WTC11 (cell line): ENCODE measurements around the gene UNC79. TPM values are rescaled to one million over a fixed set of nuclear protein-coding genes. Genes with fewer than 3 reads are reported as not detected.

Source experiments
- ATAC-seq: fragments of 200-7000 bp; cut with Tn5 transposase; 2 replicates; pipeline ENCODE4 v1.10.0; 2021; ENCODE audit warnings: mild to moderate bottlenecking, moderate library complexity
- CTCF ChIA-PET: fragments of 300-600 bp; sonication (Branson Sonifier 250); formaldehyde crosslinking; loops from one replicate; lab custom pipeline; 2021; ENCODE audit warnings: antibody characterized with exemption; lab: Charles Lee
- POLR2A ChIA-PET: fragments of 350-600 bp; sonication (Branson Sonifier 250); formaldehyde crosslinking; loops from one replicate; lab custom pipeline; 2021; ENCODE audit warnings: antibody characterized with exemption; lab: Charles Lee
- DNase-seq: peaks from one replicate; pipeline ENCODE4 v3.0.0; 2021; ENCODE audit warnings: low spot score
- H3K27ac Mint-ChIP-seq: 2 replicates; pipeline ENCODE4 v1.8.0; 2021; ENCODE audit warnings: mixed read lengths
- H3K27me3 Mint-ChIP-seq: 2 replicates; pipeline ENCODE4 v1.8.0; 2021; ENCODE audit warnings: low read depth, mild to moderate bottlenecking, moderate library complexity, mixed read lengths
- H3K36me3 Mint-ChIP-seq: 2 replicates; pipeline ENCODE4 v1.8.0; 2021; ENCODE audit warnings: mixed read lengths
- H3K4me1 Mint-ChIP-seq: 2 replicates; pipeline ENCODE4 v1.8.0; 2022; ENCODE audit warnings: mixed read lengths
- H3K4me3 Mint-ChIP-seq: 2 replicates; pipeline ENCODE4 v1.8.0; 2021; ENCODE audit warnings: mild to moderate bottlenecking, moderate library complexity, mixed read lengths
- H3K9me3 Mint-ChIP-seq: 2 replicates; pipeline ENCODE4 v1.8.0; 2021; ENCODE audit warnings: mixed read lengths
- ATF1 ChIP-seq: sonication (generic); formaldehyde crosslinking; IDR thresholded peaks from 2 replicates; pipeline ENCODE4 v1.8.1; 2023; ENCODE audit warnings: mild to moderate bottlenecking, moderate library complexity, missing genetic modification reagents
- CBFB ChIP-seq: sonication (generic); formaldehyde crosslinking; IDR thresholded peaks from 2 replicates; pipeline ENCODE4 v1.8.1; 2022; ENCODE audit warnings: mild to moderate bottlenecking, low read depth, missing genetic modification reagents
- CREM ChIP-seq: sonication (generic); formaldehyde crosslinking; IDR thresholded peaks from 2 replicates; pipeline ENCODE4 v1.8.1; 2022; ENCODE audit warnings: mild to moderate bottlenecking, missing genetic modification reagents, moderate library complexity
- GABPB1 ChIP-seq: sonication (generic); formaldehyde crosslinking; IDR thresholded peaks from 2 replicates; pipeline ENCODE4 v1.8.1; 2023; ENCODE audit warnings: mild to moderate bottlenecking, missing genetic modification reagents
- JAZF1 ChIP-seq: fragments of 250-450 bp; sonication (Bioruptor Pico); IDR thresholded peaks from 2 replicates; pipeline ENCODE4 v1.9.0; 2021; ENCODE audit warnings: moderate library complexity, mild to moderate bottlenecking, inconsistent platforms
- NFYB ChIP-seq: sonication (generic); formaldehyde crosslinking; conservative IDR thresholded peaks from 2 replicates; pipeline ENCODE4 v1.8.0; 2022; ENCODE audit warnings: low read depth, missing genetic modification reagents
- NR2C2 ChIP-seq: sonication (generic); formaldehyde crosslinking; IDR thresholded peaks from 2 replicates; pipeline ENCODE4 v1.8.0; 2022; ENCODE audit warnings: mild to moderate bottlenecking, missing genetic modification reagents
- RORB ChIP-seq: fragments of 250-450 bp; sonication (Bioruptor Pico); IDR thresholded peaks from 2 replicates; pipeline ENCODE4 v1.9.0; 2021; ENCODE audit warnings: mild to moderate bottlenecking
- SMAD4 ChIP-seq: sonication (generic); formaldehyde crosslinking; IDR thresholded peaks from 2 replicates; pipeline ENCODE4 v1.8.0; 2022; ENCODE audit warnings: mild to moderate bottlenecking, missing genetic modification reagents
- TCF7 ChIP-seq: sonication (generic); formaldehyde crosslinking; IDR thresholded peaks from 2 replicates; pipeline ENCODE4 v1.8.0; 2022; ENCODE audit warnings: mild to moderate bottlenecking, low read depth, missing genetic modification reagents, moderate library complexity
- TEAD1 ChIP-seq: sonication (generic); formaldehyde crosslinking; IDR thresholded peaks from 2 replicates; pipeline ENCODE4 v1.8.0; 2022; ENCODE audit warnings: mild to moderate bottlenecking, missing genetic modification reagents
- ZNF396 ChIP-seq: fragments of 250-450 bp; sonication (Bioruptor Pico); IDR thresholded peaks from 2 replicates; pipeline ENCODE4 v1.8.0; 2021; ENCODE audit warnings: mild to moderate bottlenecking, moderate library complexity, borderline replicate concordance
- total RNA-seq: library from RNA; stranded (reverse); gene quantifications from 3 replicates; pipeline ENCODE4 v1.2.3, GENCODE V29; 2021
- TF ChIP-seq, protein P1 (sequence below): sonication (generic); formaldehyde crosslinking; conservative IDR thresholded peaks from 2 replicates; pipeline ENCODE4 v1.8.1; 2022; ENCODE audit warnings: mild to moderate bottlenecking, missing genetic modification reagents
- TF ChIP-seq, protein P2 (sequence below): sonication (generic); formaldehyde crosslinking; IDR thresholded peaks from 2 replicates; pipeline ENCODE4 v1.8.1; 2022; ENCODE audit warnings: mild to moderate bottlenecking, moderate library complexity, missing genetic modification reagents
- TF ChIP-seq, protein P3 (sequence below): sonication (generic); formaldehyde crosslinking; IDR thresholded peaks from 2 replicates; pipeline ENCODE4 v1.8.1; 2022; ENCODE audit warnings: mild to moderate bottlenecking, missing genetic modification reagents, moderate library complexity, borderline replicate concordance
- TF ChIP-seq, protein P4 (sequence below): sonication (generic); formaldehyde crosslinking; conservative IDR thresholded peaks from 2 replicates; pipeline ENCODE4 v1.8.1; 2023; ENCODE audit warnings: mild to moderate bottlenecking, low read depth, missing genetic modification reagents, moderate library complexity
- TF ChIP-seq, protein P5 (sequence below): sonication (generic); formaldehyde crosslinking; IDR thresholded peaks from 2 replicates; pipeline ENCODE4 v1.8.0; 2022; ENCODE audit warnings: mild to moderate bottlenecking, missing genetic modification reagents
- TF ChIP-seq, protein P6 (sequence below): sonication (generic); formaldehyde crosslinking; IDR thresholded peaks from 2 replicates; pipeline ENCODE4 v1.8.0; 2023; ENCODE audit warnings: mild to moderate bottlenecking, missing genetic modification reagents
- TF ChIP-seq, protein P7 (sequence below): sonication (generic); formaldehyde crosslinking; IDR thresholded peaks from 2 replicates; pipeline ENCODE4 v1.8.1; 2023; ENCODE audit warnings: mild to moderate bottlenecking, missing genetic modification reagents, borderline replicate concordance
- TF ChIP-seq, protein P8 (sequence below): fragments of 250-450 bp; sonication (Bioruptor Pico); IDR thresholded peaks from 2 replicates; pipeline ENCODE4 v2.1.2; 2022; ENCODE audit warnings: mild to moderate bottlenecking, moderate library complexity

Gene UNC79
- total RNA-seq, 1 experiment from 2014 or later, result 2.1 TPM

DNA sequence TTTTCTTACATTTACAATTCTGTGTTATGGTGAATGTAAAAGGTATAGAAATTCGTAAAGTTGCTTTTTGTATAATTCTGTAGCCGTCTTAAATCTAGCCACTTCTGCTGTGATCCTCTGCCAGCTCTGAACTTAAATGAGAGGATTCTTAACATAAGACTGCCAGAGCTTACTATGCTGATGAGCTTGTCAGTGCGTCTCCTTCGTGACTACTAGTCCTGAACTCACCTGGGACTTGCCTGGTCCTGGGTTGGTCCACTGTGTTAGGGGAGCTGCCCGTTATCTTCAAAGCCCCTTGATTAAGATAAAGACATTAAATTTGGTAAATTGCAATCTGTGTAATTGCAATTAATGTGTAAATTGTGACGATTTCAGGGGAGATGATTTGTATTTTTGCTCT, 44.7 kb downstream of the UNC79 start:
- Mint-ChIP-seq H3K27me3 (no peaks in the 10 kb centered on the region), H3K9me3 (no peaks in the 10 kb centered on the region), H3K27ac (no peak overlapping the region; the same call in 1 of the 2 replicates), H3K4me1 (peaks cover 21% of the 10 kb centered on the region), H3K4me3 (no peak overlapping the region), H3K36me3 (no peaks in the 10 kb centered on the region)
- ATAC-seq (peak; percentile 64; the same call in 1 of the 2 replicates), DNase-seq (no peak)
- POLR2A ChIA-PET, result no interaction called here
- TF ChIP-seq, protein P1, sequence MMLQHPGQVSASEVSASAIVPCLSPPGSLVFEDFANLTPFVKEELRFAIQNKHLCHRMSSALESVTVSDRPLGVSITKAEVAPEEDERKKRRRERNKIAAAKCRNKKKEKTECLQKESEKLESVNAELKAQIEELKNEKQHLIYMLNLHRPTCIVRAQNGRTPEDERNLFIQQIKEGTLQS (CRISPR knock-in tag), result no peak
- TF ChIP-seq CBFB (CRISPR knock-in tag) (no peak), SMAD4 (CRISPR knock-in tag) (no peak), GABPB1 (CRISPR knock-in tag) (no peak), NR2C2 (CRISPR knock-in tag) (no peak), RORB (no peak), NFYB (no peak)
- TF ChIP-seq, protein P2, sequence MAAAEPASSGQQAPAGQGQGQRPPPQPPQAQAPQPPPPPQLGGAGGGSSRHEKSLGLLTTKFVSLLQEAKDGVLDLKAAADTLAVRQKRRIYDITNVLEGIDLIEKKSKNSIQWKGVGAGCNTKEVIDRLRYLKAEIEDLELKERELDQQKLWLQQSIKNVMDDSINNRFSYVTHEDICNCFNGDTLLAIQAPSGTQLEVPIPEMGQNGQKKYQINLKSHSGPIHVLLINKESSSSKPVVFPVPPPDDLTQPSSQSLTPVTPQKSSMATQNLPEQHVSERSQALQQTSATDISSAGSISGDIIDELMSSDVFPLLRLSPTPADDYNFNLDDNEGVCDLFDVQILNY (CRISPR knock-in tag), result no peak
- TF ChIP-seq, protein P3, sequence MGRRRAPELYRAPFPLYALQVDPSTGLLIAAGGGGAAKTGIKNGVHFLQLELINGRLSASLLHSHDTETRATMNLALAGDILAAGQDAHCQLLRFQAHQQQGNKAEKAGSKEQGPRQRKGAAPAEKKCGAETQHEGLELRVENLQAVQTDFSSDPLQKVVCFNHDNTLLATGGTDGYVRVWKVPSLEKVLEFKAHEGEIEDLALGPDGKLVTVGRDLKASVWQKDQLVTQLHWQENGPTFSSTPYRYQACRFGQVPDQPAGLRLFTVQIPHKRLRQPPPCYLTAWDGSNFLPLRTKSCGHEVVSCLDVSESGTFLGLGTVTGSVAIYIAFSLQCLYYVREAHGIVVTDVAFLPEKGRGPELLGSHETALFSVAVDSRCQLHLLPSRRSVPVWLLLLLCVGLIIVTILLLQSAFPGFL, result no peak
- TF ChIP-seq, protein P4, sequence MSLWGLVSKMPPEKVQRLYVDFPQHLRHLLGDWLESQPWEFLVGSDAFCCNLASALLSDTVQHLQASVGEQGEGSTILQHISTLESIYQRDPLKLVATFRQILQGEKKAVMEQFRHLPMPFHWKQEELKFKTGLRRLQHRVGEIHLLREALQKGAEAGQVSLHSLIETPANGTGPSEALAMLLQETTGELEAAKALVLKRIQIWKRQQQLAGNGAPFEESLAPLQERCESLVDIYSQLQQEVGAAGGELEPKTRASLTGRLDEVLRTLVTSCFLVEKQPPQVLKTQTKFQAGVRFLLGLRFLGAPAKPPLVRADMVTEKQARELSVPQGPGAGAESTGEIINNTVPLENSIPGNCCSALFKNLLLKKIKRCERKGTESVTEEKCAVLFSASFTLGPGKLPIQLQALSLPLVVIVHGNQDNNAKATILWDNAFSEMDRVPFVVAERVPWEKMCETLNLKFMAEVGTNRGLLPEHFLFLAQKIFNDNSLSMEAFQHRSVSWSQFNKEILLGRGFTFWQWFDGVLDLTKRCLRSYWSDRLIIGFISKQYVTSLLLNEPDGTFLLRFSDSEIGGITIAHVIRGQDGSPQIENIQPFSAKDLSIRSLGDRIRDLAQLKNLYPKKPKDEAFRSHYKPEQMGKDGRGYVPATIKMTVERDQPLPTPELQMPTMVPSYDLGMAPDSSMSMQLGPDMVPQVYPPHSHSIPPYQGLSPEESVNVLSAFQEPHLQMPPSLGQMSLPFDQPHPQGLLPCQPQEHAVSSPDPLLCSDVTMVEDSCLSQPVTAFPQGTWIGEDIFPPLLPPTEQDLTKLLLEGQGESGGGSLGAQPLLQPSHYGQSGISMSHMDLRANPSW (CRISPR knock-in tag), result no peak
- CTCF ChIA-PET, result no interaction called here

DNA sequence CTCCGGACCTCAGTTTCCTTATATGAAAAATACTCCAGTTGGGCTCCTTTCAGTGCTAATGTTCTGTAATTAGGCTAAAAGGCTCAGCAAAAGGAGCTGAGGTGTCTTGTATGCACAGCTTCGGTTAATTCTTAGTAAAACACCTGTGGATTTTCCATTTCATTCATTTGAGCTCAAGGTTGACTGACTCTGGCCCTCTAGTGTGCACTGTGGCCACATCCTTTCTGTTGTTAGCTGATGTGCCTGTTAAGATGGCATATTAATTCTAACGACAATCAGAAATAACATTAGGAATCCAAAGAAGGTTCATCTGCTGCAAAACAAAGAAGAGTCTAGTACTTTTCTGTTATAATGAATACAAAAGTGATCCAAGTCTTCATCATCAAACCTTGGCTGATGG, 45.6 kb downstream of the UNC79 start:
- H3K27me3 Mint-ChIP-seq, result no peaks in the 10 kb centered on the region
- ChIA-PET CTCF (no interaction called here), POLR2A (no interaction called here)
- no peak overlapping the region for H3K27ac Mint-ChIP-seq
- H3K36me3 Mint-ChIP-seq, result no peaks in the 10 kb centered on the region
- no peak overlapping the region for H3K4me3 Mint-ChIP-seq
- H3K9me3 Mint-ChIP-seq, result no peaks in the 10 kb centered on the region
- peaks cover 16% of the 10 kb centered on the region for H3K4me1 Mint-ChIP-seq
- DNase-seq (no peak), ATAC-seq (no peak)
- TF ChIP-seq RORB, result no peak
- no peak for TF ChIP-seq TEAD1 (CRISPR knock-in tag)
- no peak for TF ChIP-seq CREM (CRISPR knock-in tag)
- no peak for TF ChIP-seq ZNF396 (CRISPR knock-in tag)
- TF ChIP-seq, protein P5, sequence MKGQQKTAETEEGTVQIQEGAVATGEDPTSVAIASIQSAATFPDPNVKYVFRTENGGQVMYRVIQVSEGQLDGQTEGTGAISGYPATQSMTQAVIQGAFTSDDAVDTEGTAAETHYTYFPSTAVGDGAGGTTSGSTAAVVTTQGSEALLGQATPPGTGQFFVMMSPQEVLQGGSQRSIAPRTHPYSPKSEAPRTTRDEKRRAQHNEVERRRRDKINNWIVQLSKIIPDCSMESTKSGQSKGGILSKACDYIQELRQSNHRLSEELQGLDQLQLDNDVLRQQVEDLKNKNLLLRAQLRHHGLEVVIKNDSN (CRISPR knock-in tag), result no peak
- TF ChIP-seq GABPB1 (CRISPR knock-in tag), result no peak
- TF ChIP-seq, protein P6, sequence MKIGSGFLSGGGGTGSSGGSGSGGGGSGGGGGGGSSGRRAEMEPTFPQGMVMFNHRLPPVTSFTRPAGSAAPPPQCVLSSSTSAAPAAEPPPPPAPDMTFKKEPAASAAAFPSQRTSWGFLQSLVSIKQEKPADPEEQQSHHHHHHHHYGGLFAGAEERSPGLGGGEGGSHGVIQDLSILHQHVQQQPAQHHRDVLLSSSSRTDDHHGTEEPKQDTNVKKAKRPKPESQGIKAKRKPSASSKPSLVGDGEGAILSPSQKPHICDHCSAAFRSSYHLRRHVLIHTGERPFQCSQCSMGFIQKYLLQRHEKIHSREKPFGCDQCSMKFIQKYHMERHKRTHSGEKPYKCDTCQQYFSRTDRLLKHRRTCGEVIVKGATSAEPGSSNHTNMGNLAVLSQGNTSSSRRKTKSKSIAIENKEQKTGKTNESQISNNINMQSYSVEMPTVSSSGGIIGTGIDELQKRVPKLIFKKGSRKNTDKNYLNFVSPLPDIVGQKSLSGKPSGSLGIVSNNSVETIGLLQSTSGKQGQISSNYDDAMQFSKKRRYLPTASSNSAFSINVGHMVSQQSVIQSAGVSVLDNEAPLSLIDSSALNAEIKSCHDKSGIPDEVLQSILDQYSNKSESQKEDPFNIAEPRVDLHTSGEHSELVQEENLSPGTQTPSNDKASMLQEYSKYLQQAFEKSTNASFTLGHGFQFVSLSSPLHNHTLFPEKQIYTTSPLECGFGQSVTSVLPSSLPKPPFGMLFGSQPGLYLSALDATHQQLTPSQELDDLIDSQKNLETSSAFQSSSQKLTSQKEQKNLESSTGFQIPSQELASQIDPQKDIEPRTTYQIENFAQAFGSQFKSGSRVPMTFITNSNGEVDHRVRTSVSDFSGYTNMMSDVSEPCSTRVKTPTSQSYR (CRISPR knock-in tag), result no peak
- TF ChIP-seq ATF1 (CRISPR knock-in tag), result no peak
- TF ChIP-seq, protein P7, sequence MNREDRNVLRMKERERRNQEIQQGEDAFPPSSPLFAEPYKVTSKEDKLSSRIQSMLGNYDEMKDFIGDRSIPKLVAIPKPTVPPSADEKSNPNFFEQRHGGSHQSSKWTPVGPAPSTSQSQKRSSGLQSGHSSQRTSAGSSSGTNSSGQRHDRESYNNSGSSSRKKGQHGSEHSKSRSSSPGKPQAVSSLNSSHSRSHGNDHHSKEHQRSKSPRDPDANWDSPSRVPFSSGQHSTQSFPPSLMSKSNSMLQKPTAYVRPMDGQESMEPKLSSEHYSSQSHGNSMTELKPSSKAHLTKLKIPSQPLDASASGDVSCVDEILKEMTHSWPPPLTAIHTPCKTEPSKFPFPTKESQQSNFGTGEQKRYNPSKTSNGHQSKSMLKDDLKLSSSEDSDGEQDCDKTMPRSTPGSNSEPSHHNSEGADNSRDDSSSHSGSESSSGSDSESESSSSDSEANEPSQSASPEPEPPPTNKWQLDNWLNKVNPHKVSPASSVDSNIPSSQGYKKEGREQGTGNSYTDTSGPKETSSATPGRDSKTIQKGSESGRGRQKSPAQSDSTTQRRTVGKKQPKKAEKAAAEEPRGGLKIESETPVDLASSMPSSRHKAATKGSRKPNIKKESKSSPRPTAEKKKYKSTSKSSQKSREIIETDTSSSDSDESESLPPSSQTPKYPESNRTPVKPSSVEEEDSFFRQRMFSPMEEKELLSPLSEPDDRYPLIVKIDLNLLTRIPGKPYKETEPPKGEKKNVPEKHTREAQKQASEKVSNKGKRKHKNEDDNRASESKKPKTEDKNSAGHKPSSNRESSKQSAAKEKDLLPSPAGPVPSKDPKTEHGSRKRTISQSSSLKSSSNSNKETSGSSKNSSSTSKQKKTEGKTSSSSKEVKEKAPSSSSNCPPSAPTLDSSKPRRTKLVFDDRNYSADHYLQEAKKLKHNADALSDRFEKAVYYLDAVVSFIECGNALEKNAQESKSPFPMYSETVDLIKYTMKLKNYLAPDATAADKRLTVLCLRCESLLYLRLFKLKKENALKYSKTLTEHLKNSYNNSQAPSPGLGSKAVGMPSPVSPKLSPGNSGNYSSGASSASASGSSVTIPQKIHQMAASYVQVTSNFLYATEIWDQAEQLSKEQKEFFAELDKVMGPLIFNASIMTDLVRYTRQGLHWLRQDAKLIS (CRISPR knock-in tag), result no peak
- no peak for TF ChIP-seq JAZF1 (CRISPR knock-in tag)
- TF ChIP-seq, protein P8, sequence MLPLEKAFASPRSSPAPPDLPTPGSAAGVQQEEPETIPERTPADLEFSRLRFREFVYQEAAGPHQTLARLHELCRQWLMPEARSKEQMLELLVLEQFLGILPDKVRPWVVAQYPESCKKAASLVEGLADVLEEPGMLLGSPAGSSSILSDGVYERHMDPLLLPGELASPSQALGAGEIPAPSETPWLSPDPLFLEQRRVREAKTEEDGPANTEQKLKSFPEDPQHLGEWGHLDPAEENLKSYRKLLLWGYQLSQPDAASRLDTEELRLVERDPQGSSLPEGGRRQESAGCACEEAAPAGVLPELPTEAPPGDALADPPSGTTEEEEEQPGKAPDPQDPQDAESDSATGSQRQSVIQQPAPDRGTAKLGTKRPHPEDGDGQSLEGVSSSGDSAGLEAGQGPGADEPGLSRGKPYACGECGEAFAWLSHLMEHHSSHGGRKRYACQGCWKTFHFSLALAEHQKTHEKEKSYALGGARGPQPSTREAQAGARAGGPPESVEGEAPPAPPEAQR (CRISPR knock-in tag), result no peak
- no peak for TF ChIP-seq TCF7 (CRISPR knock-in tag)
